HL-60 (cell line): ENCODE results near the gene MAPK10.

Experiments used
- DNase-seq, 2 experiments: peaks; one replicate each; pipeline ENCODE4 v3.0.0-alpha.2; 2010 to 2020; ENCODE audit warnings: low read depth in 1 of 2, low spot score in 1 of 2
- H3K27ac ChIP-seq: fragments of 250-450 bp; sonication (Bioruptor Pico); replicated peaks from 2 replicates; pipeline ENCODE4 v1.5.1; 2020; ENCODE audit warnings: mild to moderate bottlenecking, moderate library complexity
- H3K27me3 ChIP-seq: fragments of 250-450 bp; sonication (Bioruptor Pico); 2 replicates; pipeline ENCODE4 v1.5.1; 2021; ENCODE audit warnings: mild to moderate bottlenecking, moderate library complexity; ENCODE audit not compliant: insufficient read depth, poor library complexity, severe bottlenecking
- H3K4me3 ChIP-seq: replicated peaks from 2 replicates; pipeline ENCODE4 v1.5.1; 2011; ENCODE audit warnings: mild to moderate bottlenecking, control low read depth, low read length; ENCODE audit not compliant: insufficient read depth
- GABPA ChIP-seq: IDR thresholded peaks from 2 replicates; pipeline ENCODE4 v1.6.1; 2012; ENCODE audit warnings: low read depth
- POLR2AphosphoS5 ChIP-seq: IDR thresholded peaks from 2 replicates; pipeline ENCODE4 v1.6.1; 2012; ENCODE audit warnings: low read depth
- SPI1 ChIP-seq: IDR thresholded peaks from 2 replicates; pipeline ENCODE4 v1.6.1; 2012; ENCODE audit warnings: low read depth, mild to moderate bottlenecking, borderline replicate concordance
- TF ChIP-seq, protein P1 (sequence below): IDR thresholded peaks from 2 replicates; pipeline ENCODE4 v1.6.1; 2012; ENCODE audit warnings: low read depth; ENCODE audit not compliant: insufficient replicate concordance
- TF ChIP-seq, protein P2 (sequence below): IDR thresholded peaks from one replicate; pipeline ENCODE4 v1.5.1; 2011; ENCODE audit warnings: low read length, control low read depth, inconsistent platforms; ENCODE audit not compliant: insufficient read depth

MAPK10 gene

DNA sequence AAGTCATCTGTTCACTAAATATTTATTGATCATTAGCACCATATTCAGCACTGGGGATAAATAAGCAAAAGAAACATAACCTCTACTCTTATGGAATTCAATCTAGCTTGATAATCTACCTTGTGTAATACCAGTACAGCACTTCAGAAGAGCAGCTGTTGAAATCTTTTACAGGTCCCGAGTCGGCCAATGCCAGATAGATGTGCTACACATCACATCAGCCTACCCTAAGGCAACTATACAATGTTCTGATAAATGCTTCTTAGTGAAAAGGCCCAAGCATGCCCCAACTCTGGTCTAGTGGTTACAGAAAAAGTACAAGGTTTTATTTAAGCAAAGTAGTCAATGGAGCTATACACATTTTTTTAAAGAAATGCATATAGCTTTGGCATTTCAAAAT is 68.7 kb downstream of the MAPK10 start:
- Histone ChIP-seq H3K27me3 (no peaks in the 10 kb centered on the region), H3K4me3 (no peak overlapping the region), H3K27ac (no peak overlapping the region)
- no peak for DNase-seq
- TF ChIP-seq, protein P1, sequence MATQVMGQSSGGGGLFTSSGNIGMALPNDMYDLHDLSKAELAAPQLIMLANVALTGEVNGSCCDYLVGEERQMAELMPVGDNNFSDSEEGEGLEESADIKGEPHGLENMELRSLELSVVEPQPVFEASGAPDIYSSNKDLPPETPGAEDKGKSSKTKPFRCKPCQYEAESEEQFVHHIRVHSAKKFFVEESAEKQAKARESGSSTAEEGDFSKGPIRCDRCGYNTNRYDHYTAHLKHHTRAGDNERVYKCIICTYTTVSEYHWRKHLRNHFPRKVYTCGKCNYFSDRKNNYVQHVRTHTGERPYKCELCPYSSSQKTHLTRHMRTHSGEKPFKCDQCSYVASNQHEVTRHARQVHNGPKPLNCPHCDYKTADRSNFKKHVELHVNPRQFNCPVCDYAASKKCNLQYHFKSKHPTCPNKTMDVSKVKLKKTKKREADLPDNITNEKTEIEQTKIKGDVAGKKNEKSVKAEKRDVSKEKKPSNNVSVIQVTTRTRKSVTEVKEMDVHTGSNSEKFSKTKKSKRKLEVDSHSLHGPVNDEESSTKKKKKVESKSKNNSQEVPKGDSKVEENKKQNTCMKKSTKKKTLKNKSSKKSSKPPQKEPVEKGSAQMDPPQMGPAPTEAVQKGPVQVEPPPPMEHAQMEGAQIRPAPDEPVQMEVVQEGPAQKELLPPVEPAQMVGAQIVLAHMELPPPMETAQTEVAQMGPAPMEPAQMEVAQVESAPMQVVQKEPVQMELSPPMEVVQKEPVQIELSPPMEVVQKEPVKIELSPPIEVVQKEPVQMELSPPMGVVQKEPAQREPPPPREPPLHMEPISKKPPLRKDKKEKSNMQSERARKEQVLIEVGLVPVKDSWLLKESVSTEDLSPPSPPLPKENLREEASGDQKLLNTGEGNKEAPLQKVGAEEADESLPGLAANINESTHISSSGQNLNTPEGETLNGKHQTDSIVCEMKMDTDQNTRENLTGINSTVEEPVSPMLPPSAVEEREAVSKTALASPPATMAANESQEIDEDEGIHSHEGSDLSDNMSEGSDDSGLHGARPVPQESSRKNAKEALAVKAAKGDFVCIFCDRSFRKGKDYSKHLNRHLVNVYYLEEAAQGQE = no peak
- TF ChIP-seq POLR2AphosphoS5 (no peak), GABPA (no peak), SPI1 (no peak)
- TF ChIP-seq, protein P2, sequence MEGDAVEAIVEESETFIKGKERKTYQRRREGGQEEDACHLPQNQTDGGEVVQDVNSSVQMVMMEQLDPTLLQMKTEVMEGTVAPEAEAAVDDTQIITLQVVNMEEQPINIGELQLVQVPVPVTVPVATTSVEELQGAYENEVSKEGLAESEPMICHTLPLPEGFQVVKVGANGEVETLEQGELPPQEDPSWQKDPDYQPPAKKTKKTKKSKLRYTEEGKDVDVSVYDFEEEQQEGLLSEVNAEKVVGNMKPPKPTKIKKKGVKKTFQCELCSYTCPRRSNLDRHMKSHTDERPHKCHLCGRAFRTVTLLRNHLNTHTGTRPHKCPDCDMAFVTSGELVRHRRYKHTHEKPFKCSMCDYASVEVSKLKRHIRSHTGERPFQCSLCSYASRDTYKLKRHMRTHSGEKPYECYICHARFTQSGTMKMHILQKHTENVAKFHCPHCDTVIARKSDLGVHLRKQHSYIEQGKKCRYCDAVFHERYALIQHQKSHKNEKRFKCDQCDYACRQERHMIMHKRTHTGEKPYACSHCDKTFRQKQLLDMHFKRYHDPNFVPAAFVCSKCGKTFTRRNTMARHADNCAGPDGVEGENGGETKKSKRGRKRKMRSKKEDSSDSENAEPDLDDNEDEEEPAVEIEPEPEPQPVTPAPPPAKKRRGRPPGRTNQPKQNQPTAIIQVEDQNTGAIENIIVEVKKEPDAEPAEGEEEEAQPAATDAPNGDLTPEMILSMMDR = no peak

- H3K27me3 ChIP-seq = no peaks in the 10 kb centered on the region
- no peak overlapping the region for H3K4me3 ChIP-seq
- H3K27ac ChIP-seq = no peak overlapping the region
- no peak for DNase-seq
- TF ChIP-seq, protein P2 = no peak
- TF ChIP-seq POLR2AphosphoS5 (no peak), SPI1 (no peak), GABPA (no peak)
- TF ChIP-seq, protein P1 = no peak
Measured at GRCh38 chr4:86286726-86287125, 73.1 kb downstream of the MAPK10 start.

DNA sequence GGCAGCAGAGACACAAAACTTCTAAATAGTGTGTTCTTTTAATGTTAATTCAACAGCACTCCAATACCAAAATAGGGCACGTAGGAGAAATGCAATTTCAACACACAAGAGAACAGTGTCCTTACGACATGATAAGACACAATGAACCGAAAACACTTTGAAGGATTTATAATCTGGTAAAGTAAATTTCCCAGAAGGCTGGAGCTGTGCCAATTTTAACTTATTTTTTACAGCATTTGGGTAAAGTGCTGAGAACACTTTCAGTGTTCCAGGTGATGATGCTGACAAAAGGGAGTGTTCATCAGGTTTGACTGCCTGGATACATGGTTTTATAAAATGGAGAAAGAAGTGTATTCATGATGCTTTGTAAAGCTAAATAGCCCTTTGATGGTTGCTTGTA is 76.5 kb downstream of the MAPK10 start:
- Histone ChIP-seq H3K27me3 (no peaks in the 10 kb centered on the region), H3K27ac (no peak overlapping the region), H3K4me3 (no peak overlapping the region)
- no peak for DNase-seq
- TF ChIP-seq SPI1 (no peak), GABPA (no peak), POLR2AphosphoS5 (no peak)
- TF ChIP-seq, protein P1 = no peak
- TF ChIP-seq, protein P2 = no peak
